ENCODE results near the gene CSPG4.

The CSPG4 gene

DNA sequence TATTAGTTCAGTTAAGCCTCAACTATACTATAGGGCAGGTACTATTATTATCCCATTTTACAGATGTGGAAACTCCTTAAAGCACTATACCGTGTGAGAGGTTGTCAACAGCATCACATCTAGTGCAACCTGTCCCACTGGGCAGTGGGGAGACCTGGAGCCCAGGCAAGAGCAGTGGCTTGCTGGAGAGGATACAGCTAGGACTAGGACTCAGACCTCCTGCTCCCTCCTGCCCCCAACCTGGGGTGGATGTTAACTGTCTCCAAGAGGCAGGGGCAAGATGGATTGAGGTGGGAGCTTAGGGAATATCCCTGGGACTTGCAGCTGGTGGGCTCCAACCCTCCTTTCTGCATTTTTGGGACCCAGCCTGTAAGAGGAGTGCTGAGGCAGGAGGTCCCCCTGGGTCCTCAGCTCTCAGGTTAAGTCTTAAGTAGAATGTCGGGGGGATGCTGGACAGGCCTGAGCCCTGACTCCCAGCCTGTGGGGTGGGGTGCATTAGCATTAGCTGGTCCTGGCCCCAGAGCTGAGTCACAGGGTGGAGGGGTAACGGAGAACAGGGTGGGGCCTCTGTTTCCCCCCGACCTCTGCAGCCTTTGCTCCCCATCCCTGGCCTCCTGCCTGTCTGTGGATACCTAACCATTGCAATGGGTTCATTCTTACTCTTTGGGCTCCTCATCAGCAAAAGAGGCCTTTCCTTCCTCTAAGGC lies 58.3 kb downstream of the CSPG4 start:
- H3K4me3 ChIP-seq (replicated peaks; ENCODE audit: insufficient read depth, low read length): no peak overlapping the region
- H3K27ac ChIP-seq (replicated peaks): no peak overlapping the region
- no peaks in the 10 kb centered on the region for H3K27me3 ChIP-seq (ENCODE audit: insufficient read depth, poor library complexity, severe bottlenecking)
- TF ChIP-seq GABPA (IDR thresholded peaks at IDR 0.05; ENCODE audit: low read depth) (no peak), SPI1 (IDR thresholded peaks at IDR 0.05; ENCODE audit: borderline replicate concordance, low read depth) (no peak)
- TF ChIP-seq, protein P1, sequence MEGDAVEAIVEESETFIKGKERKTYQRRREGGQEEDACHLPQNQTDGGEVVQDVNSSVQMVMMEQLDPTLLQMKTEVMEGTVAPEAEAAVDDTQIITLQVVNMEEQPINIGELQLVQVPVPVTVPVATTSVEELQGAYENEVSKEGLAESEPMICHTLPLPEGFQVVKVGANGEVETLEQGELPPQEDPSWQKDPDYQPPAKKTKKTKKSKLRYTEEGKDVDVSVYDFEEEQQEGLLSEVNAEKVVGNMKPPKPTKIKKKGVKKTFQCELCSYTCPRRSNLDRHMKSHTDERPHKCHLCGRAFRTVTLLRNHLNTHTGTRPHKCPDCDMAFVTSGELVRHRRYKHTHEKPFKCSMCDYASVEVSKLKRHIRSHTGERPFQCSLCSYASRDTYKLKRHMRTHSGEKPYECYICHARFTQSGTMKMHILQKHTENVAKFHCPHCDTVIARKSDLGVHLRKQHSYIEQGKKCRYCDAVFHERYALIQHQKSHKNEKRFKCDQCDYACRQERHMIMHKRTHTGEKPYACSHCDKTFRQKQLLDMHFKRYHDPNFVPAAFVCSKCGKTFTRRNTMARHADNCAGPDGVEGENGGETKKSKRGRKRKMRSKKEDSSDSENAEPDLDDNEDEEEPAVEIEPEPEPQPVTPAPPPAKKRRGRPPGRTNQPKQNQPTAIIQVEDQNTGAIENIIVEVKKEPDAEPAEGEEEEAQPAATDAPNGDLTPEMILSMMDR (IDR thresholded peaks at IDR 0.05; ENCODE audit: insufficient read depth, low read length): no peak
- TF ChIP-seq, protein P2, sequence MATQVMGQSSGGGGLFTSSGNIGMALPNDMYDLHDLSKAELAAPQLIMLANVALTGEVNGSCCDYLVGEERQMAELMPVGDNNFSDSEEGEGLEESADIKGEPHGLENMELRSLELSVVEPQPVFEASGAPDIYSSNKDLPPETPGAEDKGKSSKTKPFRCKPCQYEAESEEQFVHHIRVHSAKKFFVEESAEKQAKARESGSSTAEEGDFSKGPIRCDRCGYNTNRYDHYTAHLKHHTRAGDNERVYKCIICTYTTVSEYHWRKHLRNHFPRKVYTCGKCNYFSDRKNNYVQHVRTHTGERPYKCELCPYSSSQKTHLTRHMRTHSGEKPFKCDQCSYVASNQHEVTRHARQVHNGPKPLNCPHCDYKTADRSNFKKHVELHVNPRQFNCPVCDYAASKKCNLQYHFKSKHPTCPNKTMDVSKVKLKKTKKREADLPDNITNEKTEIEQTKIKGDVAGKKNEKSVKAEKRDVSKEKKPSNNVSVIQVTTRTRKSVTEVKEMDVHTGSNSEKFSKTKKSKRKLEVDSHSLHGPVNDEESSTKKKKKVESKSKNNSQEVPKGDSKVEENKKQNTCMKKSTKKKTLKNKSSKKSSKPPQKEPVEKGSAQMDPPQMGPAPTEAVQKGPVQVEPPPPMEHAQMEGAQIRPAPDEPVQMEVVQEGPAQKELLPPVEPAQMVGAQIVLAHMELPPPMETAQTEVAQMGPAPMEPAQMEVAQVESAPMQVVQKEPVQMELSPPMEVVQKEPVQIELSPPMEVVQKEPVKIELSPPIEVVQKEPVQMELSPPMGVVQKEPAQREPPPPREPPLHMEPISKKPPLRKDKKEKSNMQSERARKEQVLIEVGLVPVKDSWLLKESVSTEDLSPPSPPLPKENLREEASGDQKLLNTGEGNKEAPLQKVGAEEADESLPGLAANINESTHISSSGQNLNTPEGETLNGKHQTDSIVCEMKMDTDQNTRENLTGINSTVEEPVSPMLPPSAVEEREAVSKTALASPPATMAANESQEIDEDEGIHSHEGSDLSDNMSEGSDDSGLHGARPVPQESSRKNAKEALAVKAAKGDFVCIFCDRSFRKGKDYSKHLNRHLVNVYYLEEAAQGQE (IDR thresholded peaks at IDR 0.05; ENCODE audit: insufficient replicate concordance, low read depth): no peak
- no peak for DNase-seq (ENCODE audit: low read depth in 1 of 2, low spot score in 1 of 2)

DNA sequence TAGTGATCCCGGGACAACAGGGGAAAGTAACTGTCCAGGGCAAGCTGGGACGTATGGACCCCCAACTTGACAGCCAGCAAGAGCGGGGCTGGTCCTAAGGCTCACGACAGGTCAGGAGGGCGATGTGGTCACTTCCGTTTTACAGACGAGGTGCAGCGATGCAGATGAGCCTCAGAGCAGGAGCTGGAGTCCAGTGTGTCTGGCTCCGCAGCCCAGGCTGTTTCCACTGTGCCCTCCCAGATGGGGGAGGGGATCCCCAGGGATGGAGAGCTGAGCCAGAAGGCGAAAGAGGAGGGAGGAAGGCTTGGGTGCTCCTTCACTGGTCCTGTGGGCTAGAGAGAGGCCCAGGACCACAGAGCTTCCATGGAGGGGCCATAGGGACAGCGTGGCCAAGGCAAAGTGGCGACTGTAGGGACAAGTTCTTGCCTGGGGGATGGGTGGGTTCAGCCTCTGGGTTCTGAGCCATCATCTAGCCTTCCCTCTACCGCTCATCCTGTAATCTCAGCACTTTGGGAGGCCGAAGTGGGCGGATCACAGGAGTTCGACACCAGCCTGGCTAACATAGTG lies 59.2 kb downstream of the CSPG4 start:
- TF ChIP-seq POLR2AphosphoS5 (IDR thresholded peaks at IDR 0.05; ENCODE audit: low read depth) (no peak), SPI1 (IDR thresholded peaks at IDR 0.05; ENCODE audit: borderline replicate concordance, low read depth) (no peak), GABPA (IDR thresholded peaks at IDR 0.05; ENCODE audit: low read depth) (no peak)
- TF ChIP-seq, protein P1 (IDR thresholded peaks at IDR 0.05; ENCODE audit: insufficient read depth, low read length): no peak
- TF ChIP-seq, protein P2 (IDR thresholded peaks at IDR 0.05; ENCODE audit: insufficient replicate concordance, low read depth): no peak
- Histone ChIP-seq H3K4me3 (replicated peaks; ENCODE audit: insufficient read depth, low read length) (no peak overlapping the region), H3K27me3 (ENCODE audit: insufficient read depth, poor library complexity, severe bottlenecking) (no peaks in the 10 kb centered on the region), H3K27ac (replicated peaks) (no peak overlapping the region)
- no peak for DNase-seq (ENCODE audit: low read depth in 1 of 2, low spot score in 1 of 2)

DNA sequence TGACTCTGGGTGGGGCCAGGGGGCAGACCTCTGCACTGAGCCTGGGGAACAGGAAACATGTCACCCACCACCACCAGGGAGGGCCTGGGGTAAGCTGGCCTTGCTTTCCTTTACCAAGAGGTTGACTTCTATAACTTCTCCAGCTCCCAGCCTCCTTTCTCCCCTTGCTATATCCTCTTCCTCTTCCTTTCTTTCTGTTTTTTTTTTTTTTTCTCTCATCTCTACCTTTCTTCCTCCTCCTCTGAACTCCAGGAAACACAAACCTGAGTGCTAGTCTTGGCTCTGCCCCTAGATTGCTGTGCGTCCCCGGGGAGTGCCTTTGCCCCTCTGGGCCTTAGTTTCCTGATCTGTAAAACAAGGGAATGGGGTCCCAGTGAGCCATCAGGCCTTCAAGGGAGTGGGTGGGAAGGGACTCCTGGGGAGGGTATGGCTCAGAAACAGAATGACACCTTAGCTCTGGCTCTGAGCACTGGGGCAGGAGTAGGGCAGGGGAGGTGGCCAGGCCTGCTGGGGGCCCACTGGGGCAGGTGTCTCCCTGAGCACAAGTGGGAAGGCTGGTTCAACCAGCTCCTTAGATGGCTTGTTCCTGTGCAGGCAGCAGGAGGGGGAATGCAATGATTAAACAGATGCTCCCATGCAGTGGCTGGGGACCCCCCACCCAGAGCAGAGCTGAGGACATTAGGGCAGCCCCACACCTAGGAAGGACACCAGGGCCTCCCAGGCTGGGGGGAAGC lies 60.7 kb downstream of the CSPG4 start:
- TF ChIP-seq, protein P2 (IDR thresholded peaks at IDR 0.05; ENCODE audit: insufficient replicate concordance, low read depth): no peak
- TF ChIP-seq SPI1 (IDR thresholded peaks at IDR 0.05; ENCODE audit: borderline replicate concordance, low read depth) (no peak), POLR2AphosphoS5 (IDR thresholded peaks at IDR 0.05; ENCODE audit: low read depth) (no peak)
- DNase-seq (ENCODE audit: low read depth in 1 of 2, low spot score in 1 of 2): no peak
- H3K27ac ChIP-seq (replicated peaks): no peak overlapping the region; the same call in 1 of the 2 replicates

More for the DNA sequence above, 60.7 kb downstream of the CSPG4 start:
- no peaks in the 10 kb centered on the region for H3K27me3 ChIP-seq (ENCODE audit: insufficient read depth, poor library complexity, severe bottlenecking)
- no peak overlapping the region for H3K4me3 ChIP-seq (replicated peaks; ENCODE audit: insufficient read depth, low read length)
